ENCODE results near the gene GRID2.

DNA sequence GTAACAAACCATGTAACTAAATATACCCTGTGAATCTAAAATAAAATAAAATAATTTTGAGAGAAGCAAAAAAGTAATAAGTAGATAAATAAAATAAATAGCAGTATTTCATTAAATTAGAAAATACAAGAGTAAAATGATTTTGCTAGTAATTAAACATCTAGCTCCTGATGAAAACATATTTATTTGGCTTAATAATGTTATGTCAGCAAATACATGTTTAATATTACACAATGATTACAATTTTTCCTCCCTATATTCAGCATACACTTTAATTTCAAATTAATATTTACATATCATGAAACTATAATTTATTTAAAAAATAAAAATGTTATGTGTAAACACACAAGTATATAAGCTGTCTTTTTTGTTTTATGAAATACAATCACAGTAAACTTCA, 697.1 kb downstream of the GRID2 start:
- TF ChIP-seq CTCF (IDR thresholded peaks at IDR 0.05), result no peak
- no peak for TF ChIP-seq POLR2A (IDR thresholded peaks at IDR 0.05)

Measured in breast epithelium (tissue), 3 donors.